Measurements from ENCODE around the gene TMEM200A.

TMEM200A gene

GRCh38 chr6:130426066-130426721 is 60.4 kb downstream of the TMEM200A start:
- no peak for ATAC-seq

GRCh38 chr6:130431346-130431852 is 65.6 kb downstream of the TMEM200A start:
- ATAC-seq, result no peak

GRCh38 chr6:130432838-130433237 is 67.0 kb downstream of the TMEM200A start:
- ATAC-seq, result no peak

GRCh38 chr6:130434174-130434873 is 68.5 kb downstream of the TMEM200A start:
- ATAC-seq, result no peak

GRCh38 chr6:130435181-130435580 is 69.4 kb downstream of the TMEM200A start:
- ATAC-seq, result no peak

GRCh38 chr6:130437961-130438360 is 72.1 kb downstream of the TMEM200A start:
- no peak for ATAC-seq

- ATAC-seq, result peak in 1 of 2 donors; percentile 48
These were observed 81.6 kb downstream of the TMEM200A start for GRCh38 chr6:130447374-130447773.

- ATAC-seq, result no peak
These were observed 86.5 kb downstream of the TMEM200A start for GRCh38 chr6:130452336-130452735.

GRCh38 chr6:130453230-130453629 is 87.4 kb downstream of the TMEM200A start:
- ATAC-seq, result peak; percentile 78 to 88

GRCh38 chr6:130457605-130458004 is 91.8 kb downstream of the TMEM200A start:
- no peak for ATAC-seq

- ATAC-seq, result no peak
These were observed 93.5 kb downstream of the TMEM200A start for GRCh38 chr6:130459316-130459715.

GRCh38 chr6:130460934-130461333 is 95.1 kb downstream of the TMEM200A start:
- no peak for ATAC-seq

- ATAC-seq, result no peak
These were observed 100.4 kb downstream of the TMEM200A start for GRCh38 chr6:130466052-130466747.

- no peak for ATAC-seq
These were observed 100.9 kb downstream of the TMEM200A start for GRCh38 chr6:130466748-130467061.

- no peak for ATAC-seq
These were observed 101.6 kb downstream of the TMEM200A start for GRCh38 chr6:130467146-130468050.

- ATAC-seq, result no peak
These were observed 104.9 kb downstream of the TMEM200A start for GRCh38 chr6:130470766-130471165.

- peak in 1 of 2 donors; percentile 28 for ATAC-seq
These were observed 108.1 kb downstream of the TMEM200A start for GRCh38 chr6:130473886-130474285.

- ATAC-seq, result no peak
These were observed 117.0 kb downstream of the TMEM200A start for GRCh38 chr6:130482645-130483390.

GRCh38 chr6:130485870-130486269 is 120.1 kb downstream of the TMEM200A start:
- ATAC-seq, result no peak

GRCh38 chr6:130486417-130486816 is 120.6 kb downstream of the TMEM200A start:
- ATAC-seq, result no peak

GRCh38 chr6:130489514-130489913 is 123.7 kb downstream of the TMEM200A start:
- no peak for ATAC-seq
